Suprapubic skin (tissue), 4 donors: ENCODE results near the gene GRB10. TPM values are rescaled to one million over a fixed set of nuclear protein-coding genes. Genes with fewer than 3 reads are reported as not detected.

Experiments
- DNase-seq, 2 donors: peaks; one replicate each; pipeline ENCODE4 v3.0.0-alpha.2; 2019; ENCODE audit warnings: low spot score in 2 of 2
- H3K27ac ChIP-seq: fragments of 200-600 bp; sonication (generic); one replicate; pipeline ENCODE4 v1.5.1; 2019
- H3K27me3 ChIP-seq: fragments of 200-600 bp; sonication (generic); one replicate; pipeline ENCODE4 v1.5.1; 2019
- H3K36me3 ChIP-seq: fragments of 200-600 bp; sonication (generic); one replicate; pipeline ENCODE4 v1.5.1; 2019
- H3K4me1 ChIP-seq: fragments of 200-600 bp; sonication (generic); one replicate; pipeline ENCODE4 v1.5.1; 2019
- H3K4me3 ChIP-seq: fragments of 200-600 bp; sonication (generic); one replicate; pipeline ENCODE4 v1.5.1; 2019; ENCODE audit warnings: mild to moderate bottlenecking
- H3K9me3 ChIP-seq: fragments of 200-600 bp; sonication (generic); one replicate; pipeline ENCODE4 v1.5.1; 2019
- EP300 ChIP-seq: sonication (generic); formaldehyde crosslinking; IDR thresholded peaks from one replicate; pipeline ENCODE4 v1.6.1; 2017; ENCODE audit warnings: antibody characterized with exemption
- POLR2A ChIP-seq, 2 donors: fragments of 450-650 bp; IDR thresholded peaks; one replicate each; pipeline ENCODE4 v1.6.1; 2017; ENCODE audit warnings: antibody characterized with exemption in 2 of 2, mild to moderate bottlenecking in 2 of 2, moderate library complexity in 2 of 2
- POLR2AphosphoS5 ChIP-seq, 3 donors: sonication (generic); formaldehyde crosslinking; IDR thresholded peaks; one replicate each; pipeline ENCODE4 v1.6.1; 2017; ENCODE audit warnings: antibody characterized with exemption in 3 of 3
- WGBS: methylation state at CpG from one replicate; pipeline ENCODE4 v1.1.5; 2018; 5-methylcytosine and 5-hydroxymethylcytosine counted together
- total RNA-seq, 4 donors: library from RNA; depleted of rRNA; stranded (reverse); fragments of >200 nt; gene quantifications; one replicate each; pipeline ENCODE4 v1.1.0, GENCODE V29; 2016
- TF ChIP-seq, protein P1 (sequence below), 2 donors: fragments of 200-600 bp in 1 of 2; fragments of 450-650 bp in 1 of 2; sonication (generic) in 1 of 2; IDR thresholded peaks; one replicate each; pipeline ENCODE4 v1.5.1; 2016 to 2019; ENCODE audit warnings: antibody characterized with exemption in 2 of 2, mild to moderate bottlenecking in 1 of 2, moderate library complexity in 1 of 2

The GRB10 gene
- total RNA-seq, 4 donors from 2014 or later, result 7.8 to 56.2 (median 11.5) TPM

DNA sequence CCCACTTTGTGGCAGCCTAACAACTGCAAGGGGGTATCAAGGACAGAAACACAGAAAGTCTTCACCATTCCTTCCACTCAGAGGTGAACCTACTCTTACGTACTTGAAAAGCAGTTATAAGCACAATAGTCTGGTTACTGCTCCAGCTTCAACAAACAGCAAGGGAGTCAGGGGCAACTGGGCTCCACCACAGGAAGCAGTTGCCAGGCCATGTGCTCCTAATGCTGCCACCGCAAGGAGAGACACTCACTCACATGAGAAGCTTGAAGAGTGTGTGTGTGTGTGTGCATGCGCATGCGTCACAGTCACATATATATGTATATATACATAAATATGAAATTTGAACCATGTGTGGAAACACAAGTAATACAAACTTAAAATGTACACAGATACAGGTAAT lies 65.5 kb downstream of the GRB10 start:
- H3K4me1 ChIP-seq, result peaks cover 7% of the 10 kb centered on the region
- no peak overlapping the region for H3K27ac ChIP-seq
- no peak for DNase-seq
- TF ChIP-seq EP300, result no peak
- TF ChIP-seq POLR2A (IDR thresholded peaks at IDR 0.05), result no peak
- no peak for TF ChIP-seq POLR2AphosphoS5 (IDR thresholded peaks at IDR 0.05)
- TF ChIP-seq, protein P1, sequence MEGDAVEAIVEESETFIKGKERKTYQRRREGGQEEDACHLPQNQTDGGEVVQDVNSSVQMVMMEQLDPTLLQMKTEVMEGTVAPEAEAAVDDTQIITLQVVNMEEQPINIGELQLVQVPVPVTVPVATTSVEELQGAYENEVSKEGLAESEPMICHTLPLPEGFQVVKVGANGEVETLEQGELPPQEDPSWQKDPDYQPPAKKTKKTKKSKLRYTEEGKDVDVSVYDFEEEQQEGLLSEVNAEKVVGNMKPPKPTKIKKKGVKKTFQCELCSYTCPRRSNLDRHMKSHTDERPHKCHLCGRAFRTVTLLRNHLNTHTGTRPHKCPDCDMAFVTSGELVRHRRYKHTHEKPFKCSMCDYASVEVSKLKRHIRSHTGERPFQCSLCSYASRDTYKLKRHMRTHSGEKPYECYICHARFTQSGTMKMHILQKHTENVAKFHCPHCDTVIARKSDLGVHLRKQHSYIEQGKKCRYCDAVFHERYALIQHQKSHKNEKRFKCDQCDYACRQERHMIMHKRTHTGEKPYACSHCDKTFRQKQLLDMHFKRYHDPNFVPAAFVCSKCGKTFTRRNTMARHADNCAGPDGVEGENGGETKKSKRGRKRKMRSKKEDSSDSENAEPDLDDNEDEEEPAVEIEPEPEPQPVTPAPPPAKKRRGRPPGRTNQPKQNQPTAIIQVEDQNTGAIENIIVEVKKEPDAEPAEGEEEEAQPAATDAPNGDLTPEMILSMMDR (IDR thresholded peaks at IDR 0.05), result no peak
- 100% methylated on average over 3 of the region's 4 CpGs for WGBS
- H3K4me3 ChIP-seq, result no peak overlapping the region
- no peaks in the 10 kb centered on the region for H3K27me3 ChIP-seq
- no peaks in the 10 kb centered on the region for H3K9me3 ChIP-seq
- no peaks in the 10 kb centered on the region for H3K36me3 ChIP-seq

DNA sequence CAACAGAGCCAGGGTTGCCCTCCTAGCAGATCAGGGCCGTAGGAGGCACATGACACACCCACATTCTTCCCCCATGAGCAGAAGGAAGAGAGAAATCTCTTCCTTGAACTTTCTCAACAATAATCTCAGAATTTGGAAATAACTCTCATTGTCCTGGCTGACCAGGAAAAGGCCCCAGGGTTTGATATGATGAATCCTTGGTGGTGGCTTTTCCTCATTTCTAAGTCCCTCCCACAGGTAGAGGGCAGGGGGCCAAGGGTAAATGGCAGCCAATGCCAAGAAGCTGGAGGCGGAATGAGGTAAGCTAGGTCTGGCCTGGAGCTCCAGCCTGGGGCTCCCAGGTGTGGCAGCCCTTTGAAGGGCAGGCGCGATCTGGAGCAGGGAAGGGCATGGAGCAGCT lies 67.8 kb downstream of the GRB10 start:
- no peaks in the 10 kb centered on the region for H3K36me3 ChIP-seq
- TF ChIP-seq POLR2AphosphoS5 (IDR thresholded peaks at IDR 0.05), result no peak
- TF ChIP-seq, protein P1 (IDR thresholded peaks at IDR 0.05), result no peak
- no peak for TF ChIP-seq EP300
- no peak for TF ChIP-seq POLR2A (IDR thresholded peaks at IDR 0.05)
- H3K4me3 ChIP-seq, result no peak overlapping the region
- no peak for DNase-seq
- 89% methylated on average over 4 of the region's 4 CpGs for WGBS
- H3K9me3 ChIP-seq, result no peaks in the 10 kb centered on the region
- H3K27ac ChIP-seq, result no peak overlapping the region
- no peaks in the 10 kb centered on the region for H3K27me3 ChIP-seq
- peaks cover 19% of the 10 kb centered on the region for H3K4me1 ChIP-seq

DNA sequence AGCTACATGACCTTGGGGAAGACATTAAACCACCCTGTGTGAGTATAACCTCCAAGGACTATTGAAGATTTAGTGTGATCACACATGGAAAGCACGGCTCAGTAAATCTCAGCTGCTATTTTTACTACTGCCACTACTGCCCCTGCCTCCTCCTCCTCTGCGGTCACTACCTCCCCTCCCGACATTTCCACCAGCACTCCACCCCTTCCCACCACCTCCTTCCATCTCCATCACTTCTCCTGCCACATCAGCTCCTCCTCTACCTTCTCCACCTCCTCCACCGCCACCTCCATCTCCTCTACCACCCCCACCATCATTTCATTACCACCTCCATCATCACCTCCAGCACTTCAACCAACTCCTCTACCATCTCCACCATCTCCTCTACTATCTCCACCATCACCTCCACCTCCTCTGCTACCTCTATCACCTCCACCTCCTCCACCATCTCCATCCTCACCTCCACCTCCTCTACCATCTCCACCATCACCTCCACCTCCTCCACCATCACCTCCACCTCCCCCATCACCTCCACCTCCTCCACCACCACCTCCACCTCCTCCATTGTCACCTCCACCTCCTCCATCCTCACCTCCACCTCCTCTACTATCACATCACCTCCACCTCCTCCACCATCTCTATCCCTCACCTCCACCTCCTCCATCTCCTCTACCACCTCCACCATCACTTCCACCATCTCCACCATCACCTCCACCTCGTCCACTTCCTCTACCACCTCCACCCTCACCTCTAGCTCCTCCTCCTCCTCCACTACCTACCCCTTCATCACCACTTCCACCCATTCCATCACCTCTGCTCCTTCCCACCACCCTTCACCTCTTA lies 69.4 kb downstream of the GRB10 start:
- Histone ChIP-seq H3K4me1 (peaks cover 26% of the 10 kb centered on the region), H3K27ac (no peak overlapping the region), H3K4me3 (no peak overlapping the region), H3K36me3 (no peaks in the 10 kb centered on the region), H3K9me3 (no peaks in the 10 kb centered on the region), H3K27me3 (no peaks in the 10 kb centered on the region)
- DNase-seq, result no peak
- TF ChIP-seq, protein P1 (IDR thresholded peaks at IDR 0.05), result no peak
- TF ChIP-seq EP300 (no peak), POLR2AphosphoS5 (IDR thresholded peaks at IDR 0.05) (no peak), POLR2A (IDR thresholded peaks at IDR 0.05) (no peak)
- WGBS, result 76% methylated on average over 5 of the region's 5 CpGs

DNA sequence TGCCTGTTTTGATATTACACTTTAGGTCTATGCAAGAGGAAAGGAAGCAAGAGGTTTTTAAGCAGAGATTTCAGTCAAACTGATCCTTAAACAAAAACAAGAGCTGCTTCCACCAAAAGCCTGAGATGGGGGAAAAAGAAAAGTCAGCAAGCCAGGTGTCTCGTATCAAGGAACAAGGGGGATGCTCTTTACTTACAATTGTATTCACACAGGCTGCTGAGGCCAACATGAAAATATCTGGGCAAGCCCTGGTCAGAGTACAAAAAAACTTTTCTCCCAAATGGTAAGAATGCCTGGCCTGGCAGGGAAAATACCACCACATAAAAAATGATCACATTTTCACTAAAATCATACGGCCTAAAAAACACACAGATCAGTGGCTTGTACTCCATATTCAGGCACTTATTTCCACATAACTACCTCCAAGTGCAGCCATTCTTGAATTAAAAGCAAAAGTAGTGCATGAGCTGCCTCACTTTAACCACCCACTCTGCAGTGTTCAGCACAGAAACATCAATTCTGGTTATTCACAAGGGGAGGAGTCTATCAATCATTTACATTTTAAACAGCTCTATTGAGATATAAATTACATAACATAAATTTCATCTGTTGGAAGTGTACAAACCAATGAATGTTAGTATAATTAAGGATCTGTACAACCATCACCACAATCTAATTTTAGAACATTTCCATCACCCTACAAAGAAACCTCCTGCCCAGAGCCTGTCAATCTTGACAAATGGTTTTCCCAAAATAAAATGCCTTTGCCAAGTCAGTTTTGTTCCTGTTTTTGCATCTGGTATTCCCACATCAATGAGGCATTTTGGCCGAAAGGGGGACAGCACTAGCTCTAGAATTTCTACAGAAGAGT lies 70.2 kb downstream of the GRB10 start:
- 54% methylated on average over 3 of the region's 3 CpGs for WGBS
- TF ChIP-seq, protein P1 (IDR thresholded peaks at IDR 0.05), result no peak
- TF ChIP-seq POLR2AphosphoS5 (IDR thresholded peaks at IDR 0.05), result no peak
- no peak for TF ChIP-seq EP300
- no peak for TF ChIP-seq POLR2A (IDR thresholded peaks at IDR 0.05)
- Histone ChIP-seq H3K36me3 (no peaks in the 10 kb centered on the region), H3K4me1 (peaks cover 28% of the 10 kb centered on the region), H3K4me3 (no peak overlapping the region), H3K27ac (no peak overlapping the region), H3K27me3 (no peaks in the 10 kb centered on the region), H3K9me3 (no peaks in the 10 kb centered on the region)
- DNase-seq, result no peak
